C4-2B (cell line): ENCODE results near the gene GPC5.

Experiments used
- H3K27ac ChIP-seq: fragments of 450-650 bp; 2 replicates; pipeline ENCODE4 v1.5.1; 2017
- CTCF ChIP-seq: fragments of 450-650 bp; conservative IDR thresholded peaks from 2 replicates; pipeline ENCODE4 v1.5.1; 2017; ENCODE audit warnings: mild to moderate bottlenecking
- ZFX ChIP-seq: fragments of 450-650 bp; IDR thresholded peaks from 2 replicates; pipeline ENCODE4 v1.6.1; 2017

GPC5 gene

GRCh38 chr13:92433386-92433785 lies 1035.0 kb downstream of the GPC5 start:
- TF ChIP-seq ZFX (no peak), CTCF (no peak)
- H3K27ac ChIP-seq = no peak overlapping the region

- H3K27ac ChIP-seq = no peak overlapping the region
- TF ChIP-seq CTCF (no peak), ZFX (no peak)
Measured at GRCh38 chr13:92433963-92434362, 1035.5 kb downstream of the GPC5 start.

- no peak overlapping the region for H3K27ac ChIP-seq
- TF ChIP-seq ZFX (no peak), CTCF (no peak)
Measured at GRCh38 chr13:92436924-92437323, 1038.5 kb downstream of the GPC5 start.

- TF ChIP-seq CTCF (no peak), ZFX (no peak)
Measured at GRCh38 chr13:92444244-92444643, 1045.8 kb downstream of the GPC5 start.

GRCh38 chr13:92451060-92451459 lies 1052.6 kb downstream of the GPC5 start:
- H3K27ac ChIP-seq = no peak overlapping the region
- no peak for TF ChIP-seq ZFX
- no peak for TF ChIP-seq CTCF

More at GRCh38 chr13:92444244-92444643, 1045.8 kb downstream of the GPC5 start:
- no peak overlapping the region for H3K27ac ChIP-seq

- H3K27ac ChIP-seq = no peak overlapping the region
- no peak for TF ChIP-seq ZFX
- TF ChIP-seq CTCF = no peak
Measured at GRCh38 chr13:92452840-92453239, 1054.4 kb downstream of the GPC5 start.

GRCh38 chr13:92459306-92459705 lies 1060.9 kb downstream of the GPC5 start:
- H3K27ac ChIP-seq = no peak overlapping the region
- TF ChIP-seq ZFX = no peak
- no peak for TF ChIP-seq CTCF
